ENCODE measurements around the gene TRIM27.

DNA sequence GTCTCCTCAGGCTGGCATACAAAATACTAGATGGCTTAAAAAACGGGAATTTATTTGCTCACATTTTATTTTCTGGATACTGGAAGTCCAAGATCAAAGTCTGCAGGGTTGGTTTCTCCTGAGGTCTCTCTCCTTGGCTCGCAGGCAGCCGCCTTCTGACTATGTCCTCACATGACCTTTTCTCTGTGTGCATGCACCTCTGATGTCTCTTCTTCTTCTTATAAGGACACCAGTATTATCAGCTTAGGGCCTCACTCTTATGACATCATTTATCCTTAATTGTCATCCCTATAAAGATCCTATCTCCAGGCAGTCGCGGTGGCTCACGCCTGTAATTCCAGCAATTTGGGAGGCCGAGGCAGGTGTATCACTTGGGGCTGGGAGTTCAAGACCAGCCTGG is 9.3 kb upstream of the TRIM27 start:
- TF ChIP-seq, protein P1, sequence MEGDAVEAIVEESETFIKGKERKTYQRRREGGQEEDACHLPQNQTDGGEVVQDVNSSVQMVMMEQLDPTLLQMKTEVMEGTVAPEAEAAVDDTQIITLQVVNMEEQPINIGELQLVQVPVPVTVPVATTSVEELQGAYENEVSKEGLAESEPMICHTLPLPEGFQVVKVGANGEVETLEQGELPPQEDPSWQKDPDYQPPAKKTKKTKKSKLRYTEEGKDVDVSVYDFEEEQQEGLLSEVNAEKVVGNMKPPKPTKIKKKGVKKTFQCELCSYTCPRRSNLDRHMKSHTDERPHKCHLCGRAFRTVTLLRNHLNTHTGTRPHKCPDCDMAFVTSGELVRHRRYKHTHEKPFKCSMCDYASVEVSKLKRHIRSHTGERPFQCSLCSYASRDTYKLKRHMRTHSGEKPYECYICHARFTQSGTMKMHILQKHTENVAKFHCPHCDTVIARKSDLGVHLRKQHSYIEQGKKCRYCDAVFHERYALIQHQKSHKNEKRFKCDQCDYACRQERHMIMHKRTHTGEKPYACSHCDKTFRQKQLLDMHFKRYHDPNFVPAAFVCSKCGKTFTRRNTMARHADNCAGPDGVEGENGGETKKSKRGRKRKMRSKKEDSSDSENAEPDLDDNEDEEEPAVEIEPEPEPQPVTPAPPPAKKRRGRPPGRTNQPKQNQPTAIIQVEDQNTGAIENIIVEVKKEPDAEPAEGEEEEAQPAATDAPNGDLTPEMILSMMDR (IDR thresholded peaks at IDR 0.05; ENCODE audit: borderline replicate concordance, extremely low read depth, low read length, poor library complexity, severe bottlenecking) = no peak
- no peak for TF ChIP-seq EZH2 (IDR thresholded peaks at IDR 0.05; ENCODE audit: borderline replicate concordance, low read depth, low read length, severe bottlenecking)
